H9 (cell line): ENCODE measurements around the gene CD86. TPM values are rescaled to one million over a fixed set of nuclear protein-coding genes. Genes with fewer than 3 reads are reported as not detected.

Source experiments
- DNase-seq: peaks from one replicate; pipeline ENCODE4 v3.0.0-alpha.2; 2017
- H2AFZ ChIP-seq: one replicate; pipeline ENCODE4 v1.6.1; 2013; ENCODE audit warnings: mild to moderate bottlenecking, low read length, control low read depth, moderate library complexity
- H2AK5ac ChIP-seq: 2 replicates; pipeline ENCODE4 v1.6.1; 2013; ENCODE audit warnings: low read length, control low read depth, mixed read lengths; ENCODE audit not compliant: insufficient read length
- H2BK120ac ChIP-seq: one replicate; pipeline ENCODE4 v1.6.1; 2013; ENCODE audit warnings: low read depth, mild to moderate bottlenecking, low read length, control low read depth, inconsistent platforms; ENCODE audit not compliant: poor library complexity, severe bottlenecking
- H2BK12ac ChIP-seq: 2 replicates; pipeline ENCODE4 v1.6.1; 2013; ENCODE audit warnings: low read length, control low read depth, mixed read lengths, low read depth; ENCODE audit not compliant: insufficient read length
- H2BK15ac ChIP-seq: 2 replicates; pipeline ENCODE4 v1.6.1; 2013; ENCODE audit warnings: low read depth, low read length, control low read depth
- H2BK20ac ChIP-seq: one replicate; pipeline ENCODE4 v1.6.1; 2013; ENCODE audit warnings: low read depth, mild to moderate bottlenecking, low read length, control low read depth, inconsistent platforms; ENCODE audit not compliant: poor library complexity, severe bottlenecking
- H2BK5ac ChIP-seq: 2 replicates; pipeline ENCODE4 v1.6.1; 2013; ENCODE audit warnings: low read length, control low read depth, mixed read lengths; ENCODE audit not compliant: insufficient read length
- H3K14ac ChIP-seq: 2 replicates; pipeline ENCODE4 v1.6.1; 2013; ENCODE audit warnings: low read length, control low read depth; ENCODE audit not compliant: insufficient read depth
- H3K18ac ChIP-seq: 2 replicates; pipeline ENCODE4 v1.6.1; 2013; ENCODE audit warnings: low read depth, mild to moderate bottlenecking, mixed read lengths, low read length, control low read depth; ENCODE audit not compliant: insufficient read length
- H3K23ac ChIP-seq: 2 replicates; pipeline ENCODE4 v1.6.1; 2013; ENCODE audit warnings: low read length, control low read depth, mixed read lengths, low read depth; ENCODE audit not compliant: insufficient read length
- H3K23me2 ChIP-seq: 2 replicates; pipeline ENCODE4 v1.6.1; 2013; ENCODE audit warnings: low read depth, mild to moderate bottlenecking, mixed read lengths, low read length, control low read depth; ENCODE audit not compliant: insufficient read length, poor library complexity, severe bottlenecking
- H3K27ac ChIP-seq: 2 replicates; pipeline ENCODE4 v1.5.1; 2013; ENCODE audit warnings: low read length, control low read depth, mixed read lengths, low read depth; ENCODE audit not compliant: insufficient read length
- H3K27me3 ChIP-seq: 2 replicates; pipeline ENCODE4 v1.6.1; 2013; ENCODE audit warnings: low read length, control low read depth, inconsistent platforms; ENCODE audit not compliant: insufficient read depth
- H3K4ac ChIP-seq: 2 replicates; pipeline ENCODE4 v1.6.1; 2013; ENCODE audit warnings: low read depth, mild to moderate bottlenecking, control low read depth, inconsistent platforms, low read length, moderate library complexity
- H3K4me1 ChIP-seq: 2 replicates; pipeline ENCODE4 v1.6.1; 2013; ENCODE audit warnings: low read length, control low read depth, inconsistent platforms; ENCODE audit not compliant: insufficient read depth
- H3K4me2 ChIP-seq: 2 replicates; pipeline ENCODE4 v1.6.1; 2013; ENCODE audit warnings: low read length, control low read depth, mixed read lengths; ENCODE audit not compliant: insufficient read length, insufficient read depth
- H3K56ac ChIP-seq: 2 replicates; pipeline ENCODE4 v1.6.1; 2013; ENCODE audit warnings: low read depth, mild to moderate bottlenecking, mixed read lengths, low read length, control low read depth; ENCODE audit not compliant: insufficient read length
- H3K79me1 ChIP-seq: 2 replicates; pipeline ENCODE4 v1.6.1; 2013; ENCODE audit warnings: low read depth, mild to moderate bottlenecking, moderate library complexity, low read length, control low read depth, inconsistent platforms; ENCODE audit not compliant: insufficient read depth, poor library complexity, severe bottlenecking
- H3K79me2 ChIP-seq: 2 replicates; pipeline ENCODE4 v1.6.1; 2013; ENCODE audit warnings: low read length, control low read depth, inconsistent platforms; ENCODE audit not compliant: insufficient read depth
- H3K9ac ChIP-seq: 2 replicates; pipeline ENCODE4 v1.6.1; 2013; ENCODE audit warnings: low read length, control low read depth, mixed read lengths; ENCODE audit not compliant: insufficient read length; ENCODE audit errors: extremely low read depth
- H3K9me3 ChIP-seq: one replicate; pipeline ENCODE4 v1.6.1; 2013; ENCODE audit warnings: low read depth, low read length, inconsistent platforms; ENCODE audit not compliant: control insufficient read depth
- H3T11ph ChIP-seq: one replicate; pipeline ENCODE4 v1.6.1; 2013; ENCODE audit warnings: mild to moderate bottlenecking, low read length, control low read depth, inconsistent platforms
- H4K20me1 ChIP-seq: one replicate; pipeline ENCODE4 v1.6.1; 2013; ENCODE audit not compliant: control insufficient read depth, insufficient read length, insufficient read depth
- H4K5ac ChIP-seq: 2 replicates; pipeline ENCODE4 v1.6.1; 2013; ENCODE audit warnings: low read depth, mild to moderate bottlenecking, mixed read lengths, low read length, control low read depth; ENCODE audit not compliant: insufficient read length
- H4K8ac ChIP-seq: replicated peaks from 2 replicates; pipeline ENCODE4 v1.6.1; 2013; ENCODE audit warnings: low read length, control low read depth, mixed read lengths, low read depth; ENCODE audit not compliant: insufficient read length
- H4K91ac ChIP-seq: 2 replicates; pipeline ENCODE4 v1.6.1; 2013; ENCODE audit warnings: low read depth, mild to moderate bottlenecking, moderate library complexity, mixed read lengths, low read length, control low read depth; ENCODE audit not compliant: insufficient read length
- H3K27ac Mint-ChIP-seq, 3 experiments: 2 replicates in 2 of 3; 3 replicates in 1 of 3; pipeline ENCODE4 v1.8.0; 2020 to 2021; ENCODE audit warnings: mixed read lengths in 3 of 3, mild to moderate bottlenecking in 1 of 3, moderate library complexity in 1 of 3
- H3K27me3 Mint-ChIP-seq: 2 replicates; pipeline ENCODE4 v1.8.0; 2021; ENCODE audit warnings: low read depth, mild to moderate bottlenecking, moderate library complexity, mixed read lengths
- H3K36me3 Mint-ChIP-seq, 3 experiments: 2 replicates in 2 of 3; 3 replicates in 1 of 3; pipeline ENCODE4 v1.8.0; 2020 to 2021; ENCODE audit warnings: low read depth in 3 of 3, mixed read lengths in 3 of 3; ENCODE audit not compliant: insufficient read depth in 1 of 3
- H3K4me1 Mint-ChIP-seq, 2 experiments: 2 replicates each; pipeline ENCODE4 v1.8.0; 2020; ENCODE audit warnings: mixed read lengths in 2 of 2
- H3K4me3 Mint-ChIP-seq, 2 experiments: 2 replicates in 1 of 2; 3 replicates in 1 of 2; pipeline ENCODE4 v1.8.0; 2020 to 2021; ENCODE audit warnings: mild to moderate bottlenecking in 2 of 2, mixed read lengths in 2 of 2, moderate library complexity in 1 of 2
- H3K9me3 Mint-ChIP-seq, 2 experiments: 2 replicates in 1 of 2; 3 replicates in 1 of 2; pipeline ENCODE4 v1.8.0; 2020; ENCODE audit warnings: mild to moderate bottlenecking in 2 of 2, mixed read lengths in 2 of 2, moderate library complexity in 1 of 2
- CTCF ChIP-seq: fragments of 200-600 bp; sonication (generic); conservative IDR thresholded peaks from 3 replicates; pipeline ENCODE4 v1.8.0; 2021; ENCODE audit warnings: antibody characterized with exemption, mild to moderate bottlenecking
- WGBS: extraction: QIAGEN DNeasy Blood & Tissue Kit; methylation state at CpG from one replicate; pipeline ENCODE4 v1.1.7; 2013; ENCODE audit warnings: missing lambda C conversion rate, low lambda C conversion rate, mixed read lengths; ENCODE audit not compliant: insufficient read length; ENCODE audit errors: extremely low coverage; 5-methylcytosine and 5-hydroxymethylcytosine counted together
- total RNA-seq: library from RNA; stranded (reverse); gene quantifications from 2 replicates; pipeline ENCODE4 v1.2.1, GENCODE V29; 2021

The CD86 gene
- total RNA-seq, 1 experiment from 2014 or later, result not detected

- Histone ChIP-seq H3K23ac (no peak overlapping the region), H3K27me3 (no peaks in the 10 kb centered on the region), H2BK120ac (no peak overlapping the region), H3T11ph (no peak overlapping the region), H3K4me1 (no peaks in the 10 kb centered on the region; the same call in 1 of the 2 replicates), H2BK20ac (no peak overlapping the region), H3K9me3 (no peaks in the 10 kb centered on the region), H3K14ac (no peak overlapping the region; the same call in 1 of the 2 replicates), H2AK5ac (no peak overlapping the region), H2BK15ac (no peak overlapping the region), H2BK12ac (no peak overlapping the region), H3K4me2 (no peak overlapping the region), H3K27ac (no peak overlapping the region), H3K79me1 (no peaks in the 10 kb centered on the region), H2AFZ (no peak overlapping the region), H4K8ac (no peak overlapping the region), H4K91ac (no peak overlapping the region), H4K20me1 (no peaks in the 10 kb centered on the region), H3K4ac (no peak overlapping the region), H3K18ac (no peak overlapping the region), H3K9ac (no peak overlapping the region), H4K5ac (no peak overlapping the region), H2BK5ac (no peak overlapping the region), H3K79me2 (no peaks in the 10 kb centered on the region), H3K23me2 (no peaks in the 10 kb centered on the region), H3K56ac (no peak overlapping the region)
- H3K4me1 Mint-ChIP-seq, result peaks cover 2 to 3% of the 10 kb centered on the region in 2 experiments
- no peak overlapping the region for H3K4me3 Mint-ChIP-seq
- no CpG with 5 or more reads among the region's 6 CpGs for WGBS
- no peak for TF ChIP-seq CTCF
- DNase-seq, result no peak
- no peak overlapping the region for H3K27ac Mint-ChIP-seq
- H3K27me3 Mint-ChIP-seq, result peaks cover 5% of the 10 kb centered on the region; the same call in 1 of the 2 replicates
- no peaks in the 10 kb centered on the region for H3K36me3 Mint-ChIP-seq
- no peaks in the 10 kb centered on the region for H3K9me3 Mint-ChIP-seq
Measured at GRCh38 chr3:122060040-122060698, 5.0 kb downstream of the CD86 start.
